Activated naive CD4-positive, alpha-beta T cell treated with anti-CD3 and anti-CD28 coated beads for 36 hours (primary cell): Measurements from ENCODE around the gene CLASP1. TPM values are rescaled to one million over a fixed set of nuclear protein-coding genes. Genes with fewer than 3 reads are reported as not detected.
"Not testable (repeated sequence)": the region's sequence is repeated elsewhere in the genome, so short reads cannot be mapped to it uniquely, and the experiment has no call there.

Experiments
- CTCF ChIA-PET: fragments of 350-600 bp; sonication (Branson Sonifier 250); formaldehyde crosslinking; loops from one replicate; lab custom pipeline; 2021; ENCODE audit warnings: antibody characterized with exemption; lab: Charles Lee
- DNase-seq: peaks from one replicate; pipeline ENCODE4 v3.0.0-alpha.2; 2020
- H3K27ac Mint-ChIP-seq: one replicate; pipeline ENCODE4 v1.8.0; 2021; ENCODE audit warnings: mild to moderate bottlenecking, mixed read lengths
- H3K27me3 Mint-ChIP-seq: one replicate; pipeline ENCODE4 v1.8.0; 2021; ENCODE audit warnings: low read depth, mixed read lengths
- H3K36me3 Mint-ChIP-seq: one replicate; pipeline ENCODE4 v1.8.0; 2021; ENCODE audit warnings: low read depth, mixed read lengths
- H3K4me1 Mint-ChIP-seq: one replicate; pipeline ENCODE4 v1.8.0; 2021; ENCODE audit warnings: low read depth, mixed read lengths
- H3K4me3 Mint-ChIP-seq: one replicate; pipeline ENCODE4 v1.8.0; 2021; ENCODE audit warnings: mild to moderate bottlenecking, moderate library complexity, mixed read lengths
- H3K9me3 Mint-ChIP-seq: one replicate; pipeline ENCODE4 v1.8.0; 2021; ENCODE audit warnings: mixed read lengths
- intact Hi-C: fragments of 100-400 bp; cut with micrococcal nuclease; formaldehyde crosslinking; loops from one replicate; pipeline ENCODE4 v1.15.1; 2023
- total RNA-seq, 2 experiments: library from RNA; stranded (reverse); gene quantifications; one replicate each; pipeline ENCODE4 v1.2.3, GENCODE V29; 2021

Gene CLASP1
- total RNA-seq, 2 experiments from 2014 or later, result 47.3 to 51.5 TPM

- intact Hi-C loops, result no loop called here
- CTCF ChIA-PET, result interaction anchor here (1.1 kb wide), 1 partner anchor 9 kb away, joined by 3 read pairs; no protein-coding TSS in a partner anchor
- Mint-ChIP-seq H3K9me3 (no peaks in the 10 kb centered on the region), H3K4me3 (no peak overlapping the region), H3K36me3 (peaks cover 32% of the 10 kb centered on the region), H3K4me1 (no peaks in the 10 kb centered on the region), H3K27ac (no peak overlapping the region), H3K27me3 (no peaks in the 10 kb centered on the region)
- DNase-seq, result no peak
Measured at GRCh38 chr2:121346859-121347258, 302.4 kb downstream of the CLASP1 start.

- DNase-seq, result no peak
- H3K4me1 Mint-ChIP-seq, result no peaks in the 10 kb centered on the region
- no peak overlapping the region for H3K27ac Mint-ChIP-seq
- no peaks in the 10 kb centered on the region for H3K9me3 Mint-ChIP-seq
- intact Hi-C loops, result no loop called here
- peaks cover 34% of the 10 kb centered on the region for H3K36me3 Mint-ChIP-seq
- H3K4me3 Mint-ChIP-seq, result no peak overlapping the region
- H3K27me3 Mint-ChIP-seq, result no peaks in the 10 kb centered on the region
- CTCF ChIA-PET, result interaction anchor here (1.1 kb wide), 1 partner anchor 10 kb away, joined by 3 read pairs; no protein-coding TSS in a partner anchor
Measured at GRCh38 chr2:121346407-121346806, 302.9 kb downstream of the CLASP1 start.

GRCh38 chr2:121345887-121346286 lies 303.4 kb downstream of the CLASP1 start:
- DNase-seq, result no peak
- Mint-ChIP-seq H3K4me1 (no peaks in the 10 kb centered on the region), H3K27ac (no peak overlapping the region), H3K9me3 (no peaks in the 10 kb centered on the region), H3K27me3 (no peaks in the 10 kb centered on the region), H3K36me3 (peaks cover 33% of the 10 kb centered on the region), H3K4me3 (no peak overlapping the region)
- intact Hi-C loops, result no loop called here
- CTCF ChIA-PET, result no interaction called here

GRCh38 chr2:121345101-121345500 lies 304.2 kb downstream of the CLASP1 start:
- Mint-ChIP-seq H3K27me3 (no peaks in the 10 kb centered on the region), H3K9me3 (no peaks in the 10 kb centered on the region), H3K4me3 (no peak overlapping the region), H3K36me3 (peaks cover 34% of the 10 kb centered on the region), H3K27ac (no peak overlapping the region), H3K4me1 (no peaks in the 10 kb centered on the region)
- no peak for DNase-seq
- intact Hi-C loops, result no loop called here
- CTCF ChIA-PET, result no interaction called here

- intact Hi-C loops, DNase-seq, H3K4me3 Mint-ChIP-seq, H3K9me3 Mint-ChIP-seq, H3K4me1 Mint-ChIP-seq, H3K27ac Mint-ChIP-seq, H3K27me3 Mint-ChIP-seq: not testable (repeated sequence)
- CTCF ChIA-PET, result interaction anchor here (0.7 kb wide), 1 partner anchor 18 kb away, joined by 3 read pairs; no protein-coding TSS in a partner anchor
- H3K36me3 Mint-ChIP-seq, result peaks cover 34% of the 10 kb centered on the region
Measured at GRCh38 chr2:121343828-121344399, 305.3 kb downstream of the CLASP1 start.

- intact Hi-C loops, result no loop called here
- no peaks in the 10 kb centered on the region for H3K4me1 Mint-ChIP-seq
- no peak overlapping the region for H3K27ac Mint-ChIP-seq
- no peaks in the 10 kb centered on the region for H3K27me3 Mint-ChIP-seq
- no peak overlapping the region for H3K4me3 Mint-ChIP-seq
- no peaks in the 10 kb centered on the region for H3K9me3 Mint-ChIP-seq
- H3K36me3 Mint-ChIP-seq, result peaks cover 30% of the 10 kb centered on the region
- CTCF ChIA-PET, result no interaction called here
- DNase-seq, result no peak
Measured at GRCh38 chr2:121343191-121343590, 306.1 kb downstream of the CLASP1 start.

GRCh38 chr2:121342751-121343150 lies 306.5 kb downstream of the CLASP1 start:
- Mint-ChIP-seq H3K27ac (no peak overlapping the region), H3K4me3 (no peak overlapping the region), H3K9me3 (no peaks in the 10 kb centered on the region), H3K36me3 (peaks cover 30% of the 10 kb centered on the region), H3K4me1 (no peaks in the 10 kb centered on the region), H3K27me3 (no peaks in the 10 kb centered on the region)
- intact Hi-C loops, result no loop called here
- CTCF ChIA-PET, result no interaction called here
- DNase-seq, result no peak

- H3K36me3 Mint-ChIP-seq, result peaks cover 18% of the 10 kb centered on the region
- intact Hi-C loops, result no loop called here
- H3K27me3 Mint-ChIP-seq, result no peaks in the 10 kb centered on the region
- peaks cover 2% of the 10 kb centered on the region for H3K4me1 Mint-ChIP-seq
- CTCF ChIA-PET, result no interaction called here
- no peaks in the 10 kb centered on the region for H3K9me3 Mint-ChIP-seq
- no peak for DNase-seq
- no peak overlapping the region for H3K4me3 Mint-ChIP-seq
- H3K27ac Mint-ChIP-seq, result no peak overlapping the region
Measured at GRCh38 chr2:121340926-121341325, 308.3 kb downstream of the CLASP1 start.

GRCh38 chr2:121338281-121338680 lies 311.0 kb downstream of the CLASP1 start:
- peaks cover 2% of the 10 kb centered on the region for H3K4me1 Mint-ChIP-seq

GRCh38 chr2:121336528-121337294 lies 312.6 kb downstream of the CLASP1 start:
- Mint-ChIP-seq H3K36me3 (peaks cover 8% of the 10 kb centered on the region), H3K9me3 (no peaks in the 10 kb centered on the region), H3K4me1 (peaks cover 2% of the 10 kb centered on the region), H3K27me3 (no peaks in the 10 kb centered on the region), H3K4me3 (no peak overlapping the region), H3K27ac (no peak overlapping the region)
- CTCF ChIA-PET, result interaction anchor here (1.1 kb wide), 1 partner anchor 241 kb away, joined by 5 read pairs; no protein-coding TSS in a partner anchor
- DNase-seq, result no peak
- intact Hi-C loops, result no loop called here

More at GRCh38 chr2:121338281-121338680, 311.0 kb downstream of the CLASP1 start:
- CTCF ChIA-PET, result no interaction called here
- Mint-ChIP-seq H3K36me3 (peaks cover 10% of the 10 kb centered on the region), H3K27me3 (no peaks in the 10 kb centered on the region), H3K4me3 (no peak overlapping the region), H3K9me3 (no peaks in the 10 kb centered on the region), H3K27ac (no peak overlapping the region)
- intact Hi-C loops, result no loop called here
- DNase-seq, result no peak

GRCh38 chr2:121335294-121336290 lies 313.7 kb downstream of the CLASP1 start:
- Mint-ChIP-seq H3K4me1 (peaks cover 2% of the 10 kb centered on the region), H3K4me3 (no peak overlapping the region), H3K27me3 (no peaks in the 10 kb centered on the region), H3K27ac (no peak overlapping the region), H3K36me3 (peaks cover 4% of the 10 kb centered on the region), H3K9me3 (no peaks in the 10 kb centered on the region)
- CTCF ChIA-PET, result no interaction called here
- no peak for DNase-seq
- intact Hi-C loops, result no loop called here
